Activated B cell treated with CpG ODN at 0.5 μM for 24 hours (primary cell): ENCODE data around the gene SOD3. TPM values are rescaled to one million over a fixed set of nuclear protein-coding genes. Genes with fewer than 3 reads are reported as not detected.

ENCODE experiments used
- ATAC-seq: fragments of 200-7000 bp; cut with Tn5 transposase; one replicate; pipeline ENCODE4 v1.10.0; 2021; ENCODE audit warnings: low read depth, mild to moderate bottlenecking, moderate library complexity
- CTCF ChIA-PET: fragments of 350-600 bp; sonication (Branson Sonifier 250); formaldehyde crosslinking; loops from one replicate; lab custom pipeline; 2021; ENCODE audit warnings: antibody characterized with exemption; lab: Charles Lee
- POLR2A ChIA-PET: fragments of 350-600 bp; sonication (Branson Sonifier 250); formaldehyde crosslinking; loops from one replicate; lab custom pipeline; 2021; ENCODE audit warnings: antibody characterized with exemption; lab: Charles Lee
- DNase-seq: peaks from one replicate; pipeline ENCODE4 v3.0.0; 2022
- H3K27ac Mint-ChIP-seq: one replicate; pipeline ENCODE4 v1.8.0; 2020; ENCODE audit warnings: mixed read lengths
- H3K27me3 Mint-ChIP-seq: one replicate; pipeline ENCODE4 v1.8.0; 2021; ENCODE audit warnings: mixed read lengths
- H3K36me3 Mint-ChIP-seq: one replicate; pipeline ENCODE4 v1.8.0; 2021; ENCODE audit warnings: low read depth, mixed read lengths
- H3K4me1 Mint-ChIP-seq: one replicate; pipeline ENCODE4 v1.8.0; 2021; ENCODE audit warnings: mixed read lengths
- H3K4me3 Mint-ChIP-seq: one replicate; pipeline ENCODE4 v1.8.0; 2020; ENCODE audit warnings: mild to moderate bottlenecking, mixed read lengths
- H3K9me3 Mint-ChIP-seq: one replicate; pipeline ENCODE4 v1.8.0; 2020; ENCODE audit warnings: mixed read lengths
- intact Hi-C: fragments of 100-400 bp; cut with micrococcal nuclease; formaldehyde crosslinking; loops from one replicate; pipeline ENCODE4 v1.15.1; 2024
- total RNA-seq: library from RNA; stranded (reverse); gene quantifications from 2 replicates; pipeline ENCODE4 v1.2.3, GENCODE V29; 2022
- TF ChIP-seq, protein P1 (sequence below): fragments of 200-600 bp; IDR thresholded peaks from one replicate; pipeline ENCODE4 v1.8.0; 2022; ENCODE audit warnings: antibody characterized with exemption, mild to moderate bottlenecking

The SOD3 gene
- total RNA-seq, 1 donor from 2014 or later = not detected

DNA sequence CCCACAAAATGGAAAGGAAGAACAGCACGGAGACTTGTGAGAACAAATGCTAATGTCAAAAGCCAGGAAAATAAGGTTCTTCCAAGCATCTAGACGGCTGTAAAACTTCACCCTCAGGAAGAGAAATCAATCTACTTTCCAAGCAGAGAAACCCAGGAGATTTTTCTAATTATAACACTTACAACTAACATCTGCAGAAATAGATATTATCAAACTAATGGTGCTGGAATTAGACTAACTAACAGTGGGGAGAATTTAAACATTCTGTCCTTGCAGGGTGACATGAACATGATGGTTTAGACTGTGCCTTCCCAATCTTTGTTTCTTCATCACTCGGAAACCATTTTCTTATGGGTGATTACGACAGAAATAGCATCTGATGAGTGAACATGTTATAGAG is 40.3 kb downstream of the SOD3 start:
- DNase-seq (no peak), ATAC-seq (no peak)
- no peaks in the 10 kb centered on the region for H3K36me3 Mint-ChIP-seq
- peaks cover 2% of the 10 kb centered on the region for H3K27me3 Mint-ChIP-seq
- CTCF ChIA-PET = no interaction called here
- intact Hi-C loops = no loop called here
- no peaks in the 10 kb centered on the region for H3K4me1 Mint-ChIP-seq
- POLR2A ChIA-PET = no interaction called here
- H3K4me3 Mint-ChIP-seq = no peak overlapping the region
- TF ChIP-seq, protein P1, sequence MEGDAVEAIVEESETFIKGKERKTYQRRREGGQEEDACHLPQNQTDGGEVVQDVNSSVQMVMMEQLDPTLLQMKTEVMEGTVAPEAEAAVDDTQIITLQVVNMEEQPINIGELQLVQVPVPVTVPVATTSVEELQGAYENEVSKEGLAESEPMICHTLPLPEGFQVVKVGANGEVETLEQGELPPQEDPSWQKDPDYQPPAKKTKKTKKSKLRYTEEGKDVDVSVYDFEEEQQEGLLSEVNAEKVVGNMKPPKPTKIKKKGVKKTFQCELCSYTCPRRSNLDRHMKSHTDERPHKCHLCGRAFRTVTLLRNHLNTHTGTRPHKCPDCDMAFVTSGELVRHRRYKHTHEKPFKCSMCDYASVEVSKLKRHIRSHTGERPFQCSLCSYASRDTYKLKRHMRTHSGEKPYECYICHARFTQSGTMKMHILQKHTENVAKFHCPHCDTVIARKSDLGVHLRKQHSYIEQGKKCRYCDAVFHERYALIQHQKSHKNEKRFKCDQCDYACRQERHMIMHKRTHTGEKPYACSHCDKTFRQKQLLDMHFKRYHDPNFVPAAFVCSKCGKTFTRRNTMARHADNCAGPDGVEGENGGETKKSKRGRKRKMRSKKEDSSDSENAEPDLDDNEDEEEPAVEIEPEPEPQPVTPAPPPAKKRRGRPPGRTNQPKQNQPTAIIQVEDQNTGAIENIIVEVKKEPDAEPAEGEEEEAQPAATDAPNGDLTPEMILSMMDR = no peak
- no peaks in the 10 kb centered on the region for H3K9me3 Mint-ChIP-seq
- no peak overlapping the region for H3K27ac Mint-ChIP-seq

DNA sequence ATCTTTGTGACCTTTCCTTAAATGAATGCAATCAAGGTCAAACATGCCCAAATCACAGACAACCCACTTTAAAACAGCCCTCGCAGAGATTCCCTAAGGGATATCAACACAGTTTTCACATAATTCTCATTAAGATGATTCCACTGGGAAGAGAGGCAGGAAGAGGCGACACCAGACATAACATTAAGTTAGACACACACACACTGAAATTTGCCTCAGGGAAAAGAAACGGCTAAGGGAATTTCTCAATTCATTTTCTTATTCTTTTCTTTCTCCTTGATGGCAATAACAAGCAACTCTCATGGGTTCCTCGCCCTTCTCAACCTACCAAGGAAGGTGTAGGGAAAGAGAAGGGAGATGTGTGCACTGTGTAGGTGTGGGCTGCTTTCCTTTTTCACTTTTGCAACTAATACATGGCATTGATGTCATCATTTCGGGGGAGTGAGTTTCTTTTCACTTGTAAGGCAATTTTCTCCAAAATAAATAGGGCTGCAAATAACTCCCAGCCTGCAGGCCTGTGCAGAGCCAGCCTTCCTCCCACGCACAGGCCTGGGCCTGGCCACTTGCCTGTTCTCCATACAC is 41.4 kb downstream of the SOD3 start:
- ChIA-PET POLR2A (no interaction called here), CTCF (no interaction called here)
- H3K4me3 Mint-ChIP-seq = no peak overlapping the region
- no peaks in the 10 kb centered on the region for H3K9me3 Mint-ChIP-seq
- no peak for ATAC-seq
- H3K27ac Mint-ChIP-seq = no peak overlapping the region
- no peak for DNase-seq
- no peaks in the 10 kb centered on the region for H3K4me1 Mint-ChIP-seq
- H3K27me3 Mint-ChIP-seq = peaks cover 2% of the 10 kb centered on the region
- intact Hi-C loops = no loop called here
- no peaks in the 10 kb centered on the region for H3K36me3 Mint-ChIP-seq
- TF ChIP-seq, protein P1 = no peak

- H3K27me3 Mint-ChIP-seq = peaks cover 2% of the 10 kb centered on the region
- H3K4me1 Mint-ChIP-seq = no peaks in the 10 kb centered on the region
- no peak overlapping the region for H3K27ac Mint-ChIP-seq
- no peak overlapping the region for H3K4me3 Mint-ChIP-seq
- ChIA-PET CTCF (no interaction called here), POLR2A (no interaction called here)
- ATAC-seq = no peak
- H3K9me3 Mint-ChIP-seq = no peaks in the 10 kb centered on the region
- DNase-seq = no peak
- TF ChIP-seq, protein P1 = no peak
- H3K36me3 Mint-ChIP-seq = no peaks in the 10 kb centered on the region
- intact Hi-C loops = no loop called here
Measured at GRCh38 chr4:24837336-24837735, 42.0 kb downstream of the SOD3 start.

- DNase-seq (no peak), ATAC-seq (no peak)
- ChIA-PET CTCF (no interaction called here), POLR2A (no interaction called here)
- Mint-ChIP-seq H3K4me1 (no peaks in the 10 kb centered on the region), H3K4me3 (no peak overlapping the region), H3K27ac (no peak overlapping the region), H3K9me3 (no peaks in the 10 kb centered on the region), H3K36me3 (no peaks in the 10 kb centered on the region), H3K27me3 (peaks cover 2% of the 10 kb centered on the region)
- TF ChIP-seq, protein P1 = no peak
- intact Hi-C loops = no loop called here
Measured at GRCh38 chr4:24837781-24838180, 42.4 kb downstream of the SOD3 start.

- Mint-ChIP-seq H3K9me3 (no peaks in the 10 kb centered on the region), H3K27ac (no peak overlapping the region), H3K4me3 (no peak overlapping the region), H3K4me1 (no peaks in the 10 kb centered on the region), H3K27me3 (peaks cover 2% of the 10 kb centered on the region), H3K36me3 (no peaks in the 10 kb centered on the region)
- intact Hi-C loops = no loop called here
- POLR2A ChIA-PET = no interaction called here
- TF ChIP-seq, protein P1 = no peak
- CTCF ChIA-PET = no interaction called here
- DNase-seq (no peak), ATAC-seq (no peak)
Measured at GRCh38 chr4:24840362-24840761, 45.0 kb downstream of the SOD3 start.
